Cerebellar cortex (tissue), 1 donor: Measurements from ENCODE around the gene LLGL2.
"Not testable (repeated sequence)": the region's sequence is repeated elsewhere in the genome, so short reads cannot be mapped to it uniquely, and the experiment has no call there.

ENCODE experiments used
- DNase-seq: peaks from one replicate; pipeline ENCODE4 v3.0.0-alpha.2; 2015; ENCODE audit warnings: low spot score

LLGL2 gene, protein sequence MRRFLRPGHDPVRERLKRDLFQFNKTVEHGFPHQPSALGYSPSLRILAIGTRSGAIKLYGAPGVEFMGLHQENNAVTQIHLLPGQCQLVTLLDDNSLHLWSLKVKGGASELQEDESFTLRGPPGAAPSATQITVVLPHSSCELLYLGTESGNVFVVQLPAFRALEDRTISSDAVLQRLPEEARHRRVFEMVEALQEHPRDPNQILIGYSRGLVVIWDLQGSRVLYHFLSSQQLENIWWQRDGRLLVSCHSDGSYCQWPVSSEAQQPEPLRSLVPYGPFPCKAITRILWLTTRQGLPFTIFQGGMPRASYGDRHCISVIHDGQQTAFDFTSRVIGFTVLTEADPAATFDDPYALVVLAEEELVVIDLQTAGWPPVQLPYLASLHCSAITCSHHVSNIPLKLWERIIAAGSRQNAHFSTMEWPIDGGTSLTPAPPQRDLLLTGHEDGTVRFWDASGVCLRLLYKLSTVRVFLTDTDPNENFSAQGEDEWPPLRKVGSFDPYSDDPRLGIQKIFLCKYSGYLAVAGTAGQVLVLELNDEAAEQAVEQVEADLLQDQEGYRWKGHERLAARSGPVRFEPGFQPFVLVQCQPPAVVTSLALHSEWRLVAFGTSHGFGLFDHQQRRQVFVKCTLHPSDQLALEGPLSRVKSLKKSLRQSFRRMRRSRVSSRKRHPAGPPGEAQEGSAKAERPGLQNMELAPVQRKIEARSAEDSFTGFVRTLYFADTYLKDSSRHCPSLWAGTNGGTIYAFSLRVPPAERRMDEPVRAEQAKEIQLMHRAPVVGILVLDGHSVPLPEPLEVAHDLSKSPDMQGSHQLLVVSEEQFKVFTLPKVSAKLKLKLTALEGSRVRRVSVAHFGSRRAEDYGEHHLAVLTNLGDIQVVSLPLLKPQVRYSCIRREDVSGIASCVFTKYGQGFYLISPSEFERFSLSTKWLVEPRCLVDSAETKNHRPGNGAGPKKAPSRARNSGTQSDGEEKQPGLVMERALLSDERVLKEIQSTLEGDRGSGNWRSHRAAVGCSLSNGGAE

DNA sequence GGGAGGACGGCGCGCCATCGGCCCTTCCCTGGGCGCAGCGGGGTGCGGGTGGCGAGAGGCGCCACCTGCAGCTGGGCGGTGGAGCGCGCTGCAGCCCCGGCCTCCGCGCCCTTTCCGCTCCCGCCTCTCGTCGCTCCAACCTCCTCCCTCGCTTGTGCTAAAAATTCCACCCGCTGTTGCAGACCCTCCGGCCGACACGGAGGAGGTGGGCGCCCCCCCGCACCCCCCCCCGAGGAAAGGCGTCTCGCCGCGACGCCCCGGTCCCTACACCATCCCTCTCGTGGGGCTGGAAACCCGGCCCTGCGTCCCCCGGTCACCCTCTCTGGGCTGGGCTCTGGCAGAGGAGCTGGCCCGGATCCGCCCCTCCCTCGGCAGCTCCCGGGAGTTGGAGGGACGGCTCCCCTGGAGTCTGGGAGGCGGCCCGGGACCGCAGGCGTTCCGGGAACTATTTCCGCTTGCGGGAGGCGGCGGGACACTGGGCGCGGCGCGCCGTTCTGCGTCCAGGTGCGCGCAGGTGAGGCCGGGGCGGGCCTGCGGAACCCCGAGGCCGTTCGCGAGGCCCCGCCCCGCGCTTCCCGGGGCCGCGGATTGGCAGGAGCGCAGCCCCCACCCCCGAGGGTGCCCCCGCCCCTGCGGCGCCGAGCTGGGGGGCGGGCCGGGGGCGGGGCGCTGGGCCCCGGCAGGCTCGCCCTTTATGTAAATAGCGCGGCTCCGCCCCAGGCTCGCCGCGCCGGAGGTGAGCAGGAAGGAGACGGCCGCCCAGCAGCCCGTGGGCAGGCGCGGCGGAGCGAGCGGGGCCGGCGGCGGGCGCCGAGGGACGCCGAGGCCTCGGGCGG, at the start of gene LLGL2:
TSS of gene LLGL2 (plus strand) at position 728 of the 836 bp plus-strand sequence. CDS start 17,730 bp downstream, outside the sequence.
- DNase-seq, result peak; percentile 59

DNA sequence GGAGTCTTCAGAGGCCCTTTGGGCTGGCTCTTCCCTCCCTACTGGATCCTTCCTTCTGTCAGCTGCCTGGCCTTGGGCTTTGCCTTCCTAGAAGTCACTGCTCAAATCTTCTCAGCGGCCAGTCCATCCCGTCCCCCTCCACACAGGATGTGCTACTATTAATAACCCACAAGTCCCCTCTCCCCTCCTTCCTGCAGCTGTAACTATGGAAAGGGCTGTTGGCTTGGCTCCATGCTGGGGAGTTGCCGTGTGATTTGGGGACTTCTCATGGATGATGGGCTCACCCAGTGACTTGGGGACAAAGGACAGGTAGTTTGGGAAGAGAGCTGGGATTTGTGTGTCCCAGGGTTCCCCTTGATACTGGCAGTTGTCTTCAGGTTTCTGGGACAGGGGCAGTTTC, 49.6 kb upstream of the LLGL2 start:
- DNase-seq, result no peak

DNA sequence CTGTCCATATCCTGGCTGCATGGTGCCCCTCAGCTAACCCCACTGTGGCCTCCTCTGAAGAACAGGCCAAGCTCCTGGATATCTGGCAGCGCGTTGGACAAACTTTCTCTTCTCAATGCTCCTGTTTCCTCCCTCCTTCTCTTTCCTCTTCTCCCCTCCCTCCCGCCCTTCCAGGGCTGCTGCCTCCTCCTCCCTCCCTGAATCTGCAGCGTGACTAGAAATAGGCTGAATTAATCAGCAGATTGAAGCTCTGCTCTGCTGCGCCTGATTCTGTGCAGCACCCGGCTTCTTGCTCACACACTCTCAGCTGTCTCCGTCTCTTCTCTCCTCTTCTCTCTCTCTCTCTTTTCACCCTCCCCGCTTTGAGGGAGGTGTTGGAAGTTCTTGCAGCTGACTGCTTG, 49.2 kb upstream of the LLGL2 start:
- no peak for DNase-seq

DNA sequence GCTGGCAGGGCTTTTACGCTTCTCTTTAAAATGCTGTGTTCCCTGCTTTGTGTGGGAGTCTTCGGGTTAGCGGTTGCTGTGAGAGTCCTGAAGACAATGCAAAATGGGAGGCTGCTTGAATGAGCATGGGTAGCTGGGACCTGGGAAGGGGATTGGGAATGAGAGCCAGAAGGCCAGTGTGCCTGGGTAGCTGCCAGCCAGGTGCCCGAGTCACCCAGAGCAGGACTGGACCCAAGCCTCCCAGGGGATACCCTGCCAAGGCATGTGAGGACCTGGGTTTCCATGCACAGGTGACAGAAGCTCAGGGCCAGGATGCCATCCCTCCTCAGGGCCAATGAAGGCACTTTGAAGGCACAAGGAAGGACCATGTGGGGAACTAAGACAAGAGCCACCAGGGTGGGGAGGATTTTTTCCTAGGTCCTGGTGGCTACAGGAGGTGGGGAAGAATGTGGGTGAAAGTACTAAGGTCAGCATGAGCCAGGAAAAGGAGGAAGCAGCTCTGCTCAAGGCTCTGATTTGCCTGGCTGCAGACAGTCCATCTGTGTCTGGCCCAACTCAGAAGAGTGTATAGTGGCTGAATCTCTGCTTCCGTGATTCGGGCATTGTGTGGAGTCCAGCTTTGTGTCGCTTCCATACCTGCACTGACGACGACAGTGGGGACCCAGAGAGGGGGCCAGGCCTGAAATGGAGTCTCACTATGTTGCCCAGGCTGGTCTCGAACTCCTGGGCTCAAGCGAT, 48.6 kb upstream of the LLGL2 start:
- no peak for DNase-seq

DNA sequence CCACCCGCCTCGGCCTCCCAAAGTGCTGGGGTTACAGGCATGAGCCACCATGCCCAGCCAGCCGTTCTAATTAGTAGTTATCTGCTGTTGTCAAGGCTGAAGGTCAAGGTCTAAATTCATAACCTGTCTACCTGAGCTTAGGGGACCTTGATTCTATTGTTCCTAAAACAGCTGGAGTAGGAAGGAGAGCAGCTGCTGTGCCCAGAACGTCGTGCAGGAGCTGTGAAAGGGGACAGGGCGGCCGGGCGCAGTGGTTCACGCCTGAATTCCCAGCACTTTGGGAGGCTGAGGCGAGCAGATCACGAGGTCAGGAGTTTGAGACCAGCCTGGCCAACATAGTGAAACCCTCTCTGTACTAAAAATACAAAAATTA, 48.0 kb upstream of the LLGL2 start:
- DNase-seq, result not testable (repeated sequence)

DNA sequence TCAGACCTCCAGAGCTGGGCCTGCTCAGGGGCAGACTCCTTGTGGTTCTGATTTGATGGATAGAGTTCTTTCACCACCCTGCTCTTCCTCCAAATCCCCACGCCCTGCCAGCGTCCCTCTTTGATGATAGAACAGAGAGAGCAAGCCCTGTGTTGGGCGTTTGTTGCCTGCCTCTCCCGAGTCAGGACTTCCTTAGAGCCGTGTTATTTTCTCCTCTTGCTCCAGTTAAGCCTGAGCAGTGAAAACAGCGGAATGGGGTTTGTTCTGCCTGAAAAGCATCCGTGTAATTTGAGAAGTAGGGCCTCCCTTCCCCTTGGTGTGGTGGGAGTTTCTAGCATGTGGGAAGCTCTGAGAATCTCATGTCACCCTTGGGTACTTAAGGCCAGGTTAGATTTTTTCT, 47.0 kb upstream of the LLGL2 start:
- DNase-seq, result no peak

DNA sequence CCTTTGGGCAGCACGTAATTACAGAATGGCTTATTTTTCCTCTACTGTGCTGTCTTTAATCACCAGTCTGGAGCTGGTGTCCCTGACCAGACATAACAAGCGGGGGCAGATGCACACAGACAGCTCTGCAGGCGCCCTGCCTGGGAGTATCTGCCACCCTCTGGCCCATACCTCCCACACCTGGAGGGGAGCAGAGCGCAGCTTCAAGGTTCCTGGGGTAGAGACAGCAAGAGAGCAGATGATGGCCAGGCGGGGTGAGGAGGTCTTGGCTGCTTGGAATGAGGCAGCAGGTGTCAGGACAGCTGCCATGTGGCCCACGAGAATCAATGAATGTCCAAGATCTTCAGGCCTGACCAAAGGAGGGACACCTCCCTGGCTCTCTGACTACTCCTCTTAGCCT, 45.2 kb upstream of the LLGL2 start:
- no peak for DNase-seq

DNA sequence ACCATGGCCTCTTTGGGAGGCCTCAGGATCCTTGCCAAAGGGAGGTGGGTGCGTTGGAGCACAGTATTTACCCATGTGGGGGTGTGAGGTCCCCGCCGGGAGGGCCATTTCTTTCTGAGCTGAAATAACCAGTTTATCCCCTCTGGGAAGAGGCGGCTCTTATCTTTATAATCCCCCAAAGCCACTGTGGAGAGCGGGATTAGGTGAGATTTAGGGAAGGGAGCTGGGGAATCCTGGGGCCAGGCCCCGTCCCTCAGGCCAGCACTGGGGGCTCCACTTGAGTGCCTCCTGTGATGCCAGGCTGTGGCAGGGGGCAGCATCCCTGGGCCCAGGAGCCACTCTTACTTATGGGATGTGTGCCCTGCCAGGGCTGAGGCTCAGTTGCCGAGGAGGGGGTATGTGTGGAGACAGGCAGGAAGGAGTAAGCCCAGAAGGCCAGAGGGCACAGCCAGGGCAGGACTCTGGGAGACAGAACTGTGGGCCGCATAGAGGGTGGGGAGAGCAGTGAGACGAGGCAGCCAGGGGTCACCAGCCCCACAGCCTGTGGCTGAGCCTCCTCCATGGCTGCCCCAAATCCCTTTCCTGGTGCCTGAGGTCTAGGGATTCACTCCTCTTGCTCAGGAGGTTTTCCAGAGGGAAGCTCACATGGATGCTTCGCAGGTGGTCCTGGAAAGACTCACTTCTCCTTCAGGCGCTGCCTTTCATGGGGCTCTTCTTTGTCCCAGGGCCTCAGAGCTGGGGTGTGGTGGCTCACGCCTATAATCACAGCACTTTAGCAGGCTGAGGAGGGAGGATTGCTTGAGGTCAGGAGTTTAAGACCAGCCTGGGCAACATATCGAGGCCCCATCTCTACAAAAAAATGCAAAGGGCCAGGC, 44.1 kb upstream of the LLGL2 start:
- DNase-seq, result no peak

DNA sequence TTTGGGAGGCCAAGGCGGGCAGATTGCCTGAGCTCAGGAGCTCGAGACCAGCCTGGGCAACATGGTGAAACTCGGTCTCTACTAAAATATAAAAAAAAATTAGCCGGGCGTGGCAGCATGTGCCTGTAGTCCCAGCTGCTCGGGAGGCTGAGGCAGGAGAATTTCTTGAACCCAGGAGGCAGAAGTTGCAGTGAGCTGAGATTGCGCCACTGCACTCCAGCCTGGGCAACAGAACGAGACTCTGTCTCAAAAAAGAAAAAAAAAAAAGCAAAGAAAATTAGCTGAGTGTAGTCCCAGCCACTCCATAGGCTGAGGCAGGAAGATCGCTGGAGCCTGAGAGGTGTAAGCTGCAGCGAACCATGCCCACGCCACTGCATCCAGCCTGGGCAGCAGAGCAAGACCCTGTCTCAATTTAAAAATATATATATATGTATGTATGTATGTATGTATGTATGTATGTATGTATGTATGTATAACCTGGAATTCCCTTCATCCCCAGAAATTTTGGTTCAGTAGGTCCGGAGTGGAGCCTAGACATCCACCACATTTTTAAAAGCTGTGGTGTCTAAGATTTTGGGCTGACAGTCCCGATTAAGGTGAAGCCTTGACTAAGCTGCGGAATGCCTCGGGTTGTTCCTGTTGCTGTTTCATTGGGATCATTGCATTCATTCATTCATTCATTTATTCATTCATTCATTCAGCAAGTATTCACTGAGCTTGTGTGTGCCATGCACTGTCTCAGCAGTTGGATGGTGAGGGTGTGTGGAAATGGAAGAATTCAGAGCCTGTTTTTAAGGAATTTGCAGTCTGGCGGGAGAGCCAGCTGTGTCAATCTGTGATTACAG, 43.2 kb upstream of the LLGL2 start:
- no peak for DNase-seq

DNA sequence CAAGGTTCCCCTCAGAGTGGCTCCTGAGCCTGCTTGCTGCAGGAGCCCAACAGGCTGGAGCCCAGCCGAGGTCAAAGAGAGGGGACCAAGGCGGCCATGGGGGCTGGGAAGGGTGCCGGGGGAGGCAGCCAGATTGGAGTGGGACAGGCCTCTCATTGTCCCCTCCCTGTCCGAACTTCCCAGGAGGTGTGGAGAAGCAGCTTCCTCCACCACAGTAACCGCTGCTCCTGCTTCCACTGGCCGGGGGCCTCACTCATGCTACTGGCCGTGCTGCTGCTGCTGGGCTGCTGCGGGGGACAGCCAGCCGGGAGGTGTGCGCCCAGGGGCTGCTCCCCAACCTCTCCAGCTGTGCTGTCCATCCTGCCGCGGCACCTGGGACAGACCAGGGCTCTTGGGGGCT, 39.8 kb upstream of the LLGL2 start:
- DNase-seq, result no peak

DNA sequence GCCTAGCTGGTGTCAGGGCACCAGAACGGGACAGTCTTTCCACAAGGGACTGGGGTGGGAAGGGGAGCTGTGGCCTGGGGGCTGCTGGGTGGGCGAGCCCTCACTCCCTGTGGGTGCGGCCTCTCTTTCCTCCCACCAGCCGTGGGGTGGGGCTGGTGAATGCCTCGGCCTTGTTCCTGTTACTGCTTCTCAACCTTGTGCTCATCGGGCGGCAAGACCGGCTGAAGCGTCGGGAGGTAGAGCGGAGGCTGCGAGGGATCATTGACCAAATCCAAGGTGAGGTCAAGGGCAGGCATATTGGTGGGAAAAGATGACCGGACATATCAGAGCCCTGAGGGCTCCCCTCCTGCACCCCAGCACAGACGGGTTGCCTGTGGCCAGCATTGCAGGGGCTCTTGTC, 39.3 kb upstream of the LLGL2 start:
- no peak for DNase-seq

DNA sequence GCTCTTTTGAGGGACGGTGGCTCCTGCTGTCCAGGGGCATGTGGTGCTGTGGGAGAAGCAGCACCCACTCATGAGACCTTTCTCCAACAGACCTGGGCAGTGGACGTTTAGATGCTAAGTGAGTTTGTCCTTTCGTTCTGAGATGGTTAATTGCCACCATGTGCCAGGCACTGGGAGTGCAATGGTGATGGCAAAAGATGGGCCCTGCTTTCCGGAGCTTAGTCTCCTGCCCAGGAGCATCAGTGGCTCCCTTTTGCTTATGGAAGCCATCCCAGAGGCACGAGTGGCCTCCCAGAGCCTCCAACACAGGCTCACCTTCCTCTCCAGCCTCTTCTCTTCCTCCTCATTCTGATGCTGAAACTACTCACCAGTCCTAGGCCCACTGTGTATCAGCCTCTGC, 38.5 kb upstream of the LLGL2 start:
- DNase-seq, result no peak

DNA sequence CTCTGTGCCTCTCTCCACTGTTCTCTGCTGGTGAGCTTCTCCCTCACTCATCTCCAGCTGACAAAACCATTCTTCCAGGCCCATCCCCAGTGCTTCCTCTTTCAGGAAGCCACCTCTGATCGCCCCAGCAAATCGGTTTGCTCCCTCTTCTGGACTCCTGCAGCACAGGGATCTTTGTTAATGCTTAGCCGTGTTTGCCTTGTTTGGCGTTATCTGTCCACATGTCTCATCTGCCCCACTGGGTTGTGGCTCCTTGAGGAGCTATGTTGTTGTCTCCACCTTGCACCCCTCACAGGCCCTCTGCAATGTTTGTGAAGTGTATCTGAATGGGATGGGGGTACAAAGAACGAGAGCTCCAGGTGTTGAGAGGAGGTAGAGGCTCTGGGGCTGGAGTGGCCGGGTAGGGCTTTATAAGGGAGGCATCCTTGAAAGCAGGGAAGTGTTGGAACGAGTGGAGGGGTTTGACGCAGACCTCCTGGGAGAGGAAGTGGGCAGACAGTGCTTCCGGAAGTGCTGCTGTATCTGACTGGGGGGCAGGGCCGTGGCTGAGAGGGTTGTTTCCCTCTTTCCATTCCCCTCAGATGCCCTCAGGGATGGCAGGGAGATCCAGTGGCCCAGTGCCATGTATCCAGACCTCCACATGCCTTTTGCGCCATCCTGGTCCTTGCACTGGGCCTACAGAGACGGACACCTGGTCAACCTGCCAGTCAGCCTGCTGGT, 38.0 kb upstream of the LLGL2 start:
- DNase-seq, result peak; percentile 44

DNA sequence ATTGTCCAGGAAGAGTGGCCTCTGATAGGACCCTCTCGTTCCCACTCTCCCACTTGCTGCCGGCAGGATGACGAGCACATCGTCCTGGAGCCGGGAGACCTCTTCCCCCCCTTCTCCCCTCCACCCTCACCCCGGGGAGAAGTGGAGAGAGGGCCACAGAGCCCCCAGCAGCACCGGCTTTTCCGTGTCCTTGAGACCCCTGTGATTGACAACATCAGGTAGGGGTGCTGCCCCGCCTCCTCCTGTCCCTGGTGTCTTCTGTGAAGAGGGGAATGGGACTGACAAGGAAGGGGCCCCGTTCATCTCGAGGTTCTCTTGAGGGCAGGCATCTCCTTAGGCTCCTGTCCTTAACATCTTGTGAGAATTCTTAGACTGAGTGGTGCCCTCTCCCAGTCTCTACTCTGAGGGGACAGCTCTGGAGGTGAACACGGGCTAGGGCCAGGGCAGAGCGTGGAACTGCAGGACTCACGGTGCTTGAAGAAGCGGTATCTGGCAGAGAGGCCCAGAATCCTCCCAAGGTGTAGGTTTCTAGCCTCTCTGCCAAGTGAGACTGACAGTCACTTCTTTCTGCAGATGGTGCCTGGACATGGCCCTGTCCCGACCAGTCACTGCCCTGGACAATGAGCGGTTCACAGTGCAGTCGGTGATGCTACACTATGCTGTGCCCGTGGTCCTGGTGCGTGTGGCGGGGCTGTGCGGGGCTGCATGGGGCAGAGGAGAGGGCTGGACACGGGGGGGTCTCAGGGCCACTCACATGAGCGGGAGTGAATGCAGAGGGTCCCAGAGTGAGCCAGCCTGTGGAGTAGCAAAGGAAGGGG, 36.6 kb upstream of the LLGL2 start:
- no peak for DNase-seq

DNA sequence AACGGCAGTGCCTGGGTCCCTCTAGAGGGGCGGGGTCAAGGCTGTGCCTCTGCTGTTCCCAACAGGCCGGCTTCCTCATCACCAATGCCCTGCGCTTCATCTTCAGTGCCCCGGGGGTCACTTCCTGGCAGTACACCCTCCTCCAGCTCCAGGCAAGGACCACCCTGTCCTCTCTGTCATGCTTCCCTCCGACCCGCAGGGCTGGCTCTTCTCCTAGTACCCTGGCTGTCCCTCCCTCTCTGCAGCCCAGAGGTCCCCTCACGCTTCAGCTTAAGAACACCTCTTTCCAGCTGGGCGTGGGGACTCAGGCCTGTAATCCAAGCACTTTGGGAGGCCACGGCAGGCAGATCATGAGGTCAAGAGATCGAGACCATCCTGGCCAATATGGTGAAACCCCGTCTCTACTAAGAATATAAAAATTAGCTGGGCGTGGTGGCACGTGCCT, 36.0 kb upstream of the LLGL2 start:
- no peak for DNase-seq

DNA sequence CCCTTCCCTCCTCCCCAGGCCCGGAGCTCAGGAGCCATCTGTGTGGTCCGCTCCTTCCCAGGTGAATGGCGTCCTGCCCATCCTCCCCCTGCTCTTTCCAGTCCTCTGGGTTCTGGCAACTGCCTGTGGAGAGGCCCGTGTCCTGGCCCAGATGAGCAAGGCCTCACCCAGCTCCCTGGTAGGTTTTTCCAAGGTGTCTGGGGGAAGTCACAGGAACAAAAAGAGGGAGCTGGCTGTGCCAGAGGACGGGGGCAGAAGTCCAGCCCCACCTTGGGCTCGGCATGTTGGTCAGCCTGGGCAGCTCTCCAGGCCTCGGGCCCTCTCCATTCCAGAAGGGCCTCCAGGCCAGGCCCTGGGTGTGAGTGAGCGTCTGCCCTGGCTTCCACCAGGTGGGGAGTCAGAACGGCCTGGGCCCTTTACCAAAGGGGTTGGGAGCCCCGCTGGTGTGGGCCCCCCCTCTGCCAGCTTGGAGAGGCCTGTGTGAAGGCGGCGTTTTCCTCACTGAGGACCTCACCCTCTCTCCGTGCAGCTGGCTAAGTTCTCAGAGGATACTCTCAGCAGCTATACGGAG, 35.2 kb upstream of the LLGL2 start:
- DNase-seq, result peak; percentile 71

DNA sequence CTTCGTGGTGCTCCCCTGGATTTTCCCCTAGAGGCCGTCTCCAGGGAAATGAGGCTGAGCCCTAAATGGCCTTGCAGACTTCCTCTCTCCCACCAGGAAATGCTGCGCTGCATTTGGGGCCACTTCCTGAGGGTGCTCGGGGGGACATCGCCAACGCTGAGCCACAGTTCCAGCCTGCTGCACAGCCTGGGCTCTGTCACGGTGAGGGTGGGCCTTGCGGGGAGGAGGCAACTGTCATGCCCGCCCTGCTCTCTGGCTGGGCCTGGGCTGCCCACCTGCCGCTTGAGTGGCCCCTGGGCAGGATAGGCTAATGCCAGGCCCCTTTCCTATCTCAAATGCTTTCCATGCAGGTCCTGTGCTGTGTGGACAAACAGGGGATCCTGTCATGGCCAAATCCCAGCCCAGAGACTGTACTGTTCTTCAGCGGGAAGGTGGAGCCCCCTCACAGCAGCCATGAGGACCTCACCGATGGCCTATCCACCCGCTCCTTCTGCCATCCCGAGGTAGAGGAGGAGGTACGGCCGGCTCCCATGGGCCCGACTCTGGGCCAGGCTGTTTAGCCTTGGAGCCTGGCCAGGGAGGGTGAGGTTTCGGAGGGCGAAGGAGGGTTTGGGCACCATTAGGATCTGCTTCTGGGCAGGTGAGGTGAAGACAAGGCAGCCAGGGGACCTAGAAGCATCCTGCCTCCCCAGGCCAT, 34.4 kb upstream of the LLGL2 start:
- DNase-seq, result no peak
